Measurements from ENCODE around the gene UGT1A8.

UGT1A8 gene

DNA sequence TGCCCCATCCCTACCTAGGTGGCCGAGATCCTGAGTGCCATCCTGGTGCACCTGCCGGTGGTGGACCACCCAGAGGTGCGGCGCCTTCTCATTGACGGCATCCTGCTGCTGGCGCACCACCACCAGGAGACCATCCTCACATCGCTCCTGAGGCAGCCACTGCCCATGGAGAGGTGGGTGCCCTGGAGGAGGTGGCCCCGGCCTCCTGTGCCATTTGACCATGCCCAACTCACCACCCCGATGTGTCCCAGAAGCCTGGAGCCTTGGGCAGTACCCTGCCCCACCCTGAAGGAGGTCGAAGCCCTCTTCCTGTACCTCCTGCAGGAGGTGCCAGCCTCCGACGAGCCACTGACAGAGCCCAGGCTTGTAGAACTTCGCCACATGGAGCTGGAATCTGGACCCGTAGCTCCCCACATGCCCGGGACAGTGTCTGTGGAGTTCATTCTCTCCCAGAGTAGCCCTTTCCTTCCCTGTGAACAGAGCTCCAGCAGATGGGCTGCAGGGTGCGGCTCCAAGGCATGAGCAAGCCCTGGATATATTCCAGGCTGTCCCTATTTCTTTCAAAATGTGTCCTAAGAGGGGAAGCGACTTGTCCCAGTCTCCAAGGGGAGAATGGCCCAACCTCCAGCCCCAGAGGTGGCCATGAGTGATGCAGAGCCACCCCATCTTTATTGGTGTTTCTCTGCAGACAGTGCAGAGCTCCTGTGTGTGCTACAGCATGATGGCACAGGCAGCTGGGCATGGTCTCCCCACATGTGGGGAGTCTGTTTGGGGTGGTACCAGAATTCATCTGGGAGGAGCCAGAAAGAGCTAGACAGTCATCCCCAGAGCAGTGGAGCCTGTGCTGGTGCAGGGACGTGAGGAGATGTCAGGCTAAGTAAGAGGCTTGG is 202.7 kb downstream of the UGT1A8 start:
- DNase-seq (ENCODE audit: low read depth), result no peak

DNA sequence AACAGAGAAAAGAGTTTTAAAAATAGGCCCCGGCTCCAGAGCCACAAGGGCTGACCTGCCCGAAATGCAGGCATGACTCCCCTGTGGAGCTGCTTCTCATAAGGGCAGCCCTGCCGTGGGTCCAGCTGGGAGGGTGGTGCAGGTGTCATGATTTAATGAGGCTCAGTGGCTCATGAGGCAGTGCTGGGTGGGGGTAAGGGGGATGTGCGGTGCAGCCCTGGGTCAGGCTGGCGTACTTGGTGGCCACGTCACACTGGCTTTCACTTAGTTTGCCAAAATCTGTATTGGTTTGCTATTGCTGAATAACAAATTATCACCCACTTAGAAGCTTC is 203.3 kb downstream of the UGT1A8 start:
- no peak for DNase-seq (ENCODE audit: low read depth)

DNA sequence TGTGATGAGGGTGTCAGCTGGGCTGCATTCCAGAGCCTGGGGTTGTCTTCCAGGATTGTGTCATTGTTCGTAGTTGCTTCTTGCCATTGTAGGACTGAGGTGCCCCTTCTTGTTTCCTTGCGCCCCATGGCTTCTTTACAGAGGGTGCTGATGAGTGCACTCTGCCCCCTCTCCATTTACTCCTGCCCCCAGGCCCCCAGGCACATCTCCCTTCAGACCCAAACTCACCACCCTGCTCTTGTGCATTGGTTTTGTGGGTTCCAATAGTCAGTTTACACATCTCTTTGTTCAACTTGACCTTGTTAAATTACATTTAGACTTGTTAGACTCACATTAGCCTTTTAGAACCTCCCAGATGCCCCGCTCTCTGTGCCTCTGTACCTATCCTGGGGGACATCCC is 203.8 kb downstream of the UGT1A8 start:
- DNase-seq (ENCODE audit: low read depth), result no peak

DNA sequence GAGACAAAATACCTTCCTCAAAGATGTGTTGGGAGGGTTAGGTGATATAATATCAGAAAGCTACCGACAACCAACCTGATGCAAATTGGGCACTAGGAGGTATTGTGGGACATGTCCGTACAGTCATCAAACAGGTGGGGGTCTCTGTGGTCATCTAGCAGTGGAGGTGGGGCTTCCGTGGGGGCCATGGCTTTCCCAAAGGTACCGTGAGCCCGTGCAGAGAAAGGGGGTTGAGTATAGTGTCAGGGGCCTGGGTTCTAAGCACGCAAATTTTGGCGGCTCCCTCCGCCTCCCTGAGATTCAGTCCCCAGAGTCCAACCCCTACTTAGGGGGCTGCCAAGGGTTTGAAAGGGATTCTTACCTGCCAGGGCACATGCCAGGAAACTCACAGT is 204.3 kb downstream of the UGT1A8 start:
- DNase-seq (ENCODE audit: low read depth), result no peak

DNA sequence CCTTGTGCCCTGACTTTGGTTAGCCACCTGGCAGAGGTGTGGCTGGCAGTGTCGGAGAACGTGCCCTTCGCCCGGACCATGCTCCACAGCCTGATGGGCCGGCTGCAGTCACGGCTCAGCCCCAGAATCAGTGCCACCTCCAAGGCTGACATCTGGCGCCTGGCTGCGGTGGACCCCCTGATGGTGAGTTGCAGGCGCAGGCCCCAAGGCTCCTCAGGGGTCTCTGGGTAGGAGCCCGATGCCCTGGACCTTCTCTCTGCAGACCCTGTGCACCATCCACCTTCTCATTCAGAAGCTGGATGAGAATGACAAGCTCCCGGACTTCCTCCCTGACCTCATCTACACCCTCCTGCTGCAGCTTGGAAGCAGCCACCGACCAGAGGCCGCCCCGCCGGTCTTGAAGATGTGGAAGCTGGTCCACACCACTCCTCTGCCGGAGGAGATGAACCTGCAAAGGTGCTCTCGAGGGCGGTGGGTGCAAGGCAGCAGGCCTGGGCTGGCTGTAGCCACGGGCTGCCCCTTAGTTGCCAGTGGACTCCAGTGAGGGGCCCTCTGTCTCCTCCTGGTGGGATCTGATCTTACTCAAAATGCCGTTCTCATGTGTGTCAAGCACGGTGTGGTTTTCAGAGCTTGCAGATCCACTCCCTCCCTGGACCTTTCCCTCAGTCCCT is 204.8 kb downstream of the UGT1A8 start:
- no peak for DNase-seq (ENCODE audit: low read depth)
